Brain microvascular endothelial cell (primary cell): Measurements from ENCODE around the gene EML1.

Source experiments
- DNase-seq: peaks from one replicate; pipeline ENCODE4 v3.0.0-alpha.2; 2020
- H3K27ac ChIP-seq: fragments of 250-450 bp; sonication (Bioruptor Pico); 2 replicates; pipeline ENCODE4 v1.5.1; 2020; ENCODE audit warnings: mild to moderate bottlenecking, moderate library complexity
- H3K27me3 ChIP-seq: fragments of 250-450 bp; sonication (Bioruptor Pico); replicated peaks from 2 replicates; pipeline ENCODE4 v1.5.1; 2020; ENCODE audit warnings: mild to moderate bottlenecking
- H3K36me3 ChIP-seq: fragments of 250-450 bp; sonication (Bioruptor Pico); replicated peaks from 2 replicates; pipeline ENCODE4 v1.5.1; 2020; ENCODE audit warnings: mild to moderate bottlenecking
- H3K4me3 ChIP-seq: 2 replicates; pipeline ENCODE4 v1.5.1; 2011; ENCODE audit warnings: low read depth, mild to moderate bottlenecking, control low read depth, low read length, moderate library complexity
- in situ Hi-C: cut with HindIII; loops from 2 replicates; pipeline ENCODE4 v1.10.0; 2017; ENCODE audit warnings: low sequenced_read_pairs, low pct_ligation_motif_present
- TF ChIP-seq, protein P1 (sequence below): IDR thresholded peaks from 2 replicates; pipeline ENCODE4 v1.5.1; 2011; ENCODE audit warnings: low read depth, mild to moderate bottlenecking, moderate library complexity, low read length, control low read depth, inconsistent platforms; ENCODE audit errors: missing control alignments

Gene EML1

DNA sequence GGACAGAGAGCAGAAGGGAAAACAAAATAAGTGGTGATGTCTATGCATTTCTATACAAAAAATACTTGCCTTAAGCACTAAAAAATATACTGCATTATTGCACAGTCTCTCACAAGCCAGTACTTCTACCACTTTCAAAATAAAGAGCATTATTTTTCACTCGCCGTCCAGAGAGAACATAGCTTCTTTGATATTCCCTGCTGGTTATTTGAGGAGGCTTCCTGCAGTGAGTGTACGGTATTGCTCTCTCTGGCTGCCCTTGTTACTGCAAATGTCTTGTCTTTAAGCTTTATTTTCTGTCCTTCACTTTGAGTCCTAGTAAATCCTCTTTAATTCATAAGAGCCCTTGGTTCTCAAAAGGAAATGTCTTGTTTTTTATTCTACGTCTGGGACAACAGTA lies 81.1 kb downstream of the EML1 start:
- no peak for DNase-seq
- Histone ChIP-seq H3K4me3 (no peak overlapping the region), H3K27me3 (no peaks in the 10 kb centered on the region), H3K36me3 (no peaks in the 10 kb centered on the region), H3K27ac (no peak overlapping the region)
- TF ChIP-seq, protein P1, sequence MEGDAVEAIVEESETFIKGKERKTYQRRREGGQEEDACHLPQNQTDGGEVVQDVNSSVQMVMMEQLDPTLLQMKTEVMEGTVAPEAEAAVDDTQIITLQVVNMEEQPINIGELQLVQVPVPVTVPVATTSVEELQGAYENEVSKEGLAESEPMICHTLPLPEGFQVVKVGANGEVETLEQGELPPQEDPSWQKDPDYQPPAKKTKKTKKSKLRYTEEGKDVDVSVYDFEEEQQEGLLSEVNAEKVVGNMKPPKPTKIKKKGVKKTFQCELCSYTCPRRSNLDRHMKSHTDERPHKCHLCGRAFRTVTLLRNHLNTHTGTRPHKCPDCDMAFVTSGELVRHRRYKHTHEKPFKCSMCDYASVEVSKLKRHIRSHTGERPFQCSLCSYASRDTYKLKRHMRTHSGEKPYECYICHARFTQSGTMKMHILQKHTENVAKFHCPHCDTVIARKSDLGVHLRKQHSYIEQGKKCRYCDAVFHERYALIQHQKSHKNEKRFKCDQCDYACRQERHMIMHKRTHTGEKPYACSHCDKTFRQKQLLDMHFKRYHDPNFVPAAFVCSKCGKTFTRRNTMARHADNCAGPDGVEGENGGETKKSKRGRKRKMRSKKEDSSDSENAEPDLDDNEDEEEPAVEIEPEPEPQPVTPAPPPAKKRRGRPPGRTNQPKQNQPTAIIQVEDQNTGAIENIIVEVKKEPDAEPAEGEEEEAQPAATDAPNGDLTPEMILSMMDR: no peak
- in situ Hi-C loops: no loop called here

- H3K4me3 ChIP-seq: no peak overlapping the region
- DNase-seq: no peak
- in situ Hi-C loops: loop anchor here (25.0 kb wide), 1 partner anchor 163 kb away; no protein-coding TSS in a partner anchor
- H3K36me3 ChIP-seq: no peaks in the 10 kb centered on the region
- H3K27me3 ChIP-seq: no peaks in the 10 kb centered on the region
- TF ChIP-seq, protein P1: no peak
- no peak overlapping the region for H3K27ac ChIP-seq
Observed at GRCh38 chr14:99875421-99875820, 82.2 kb downstream of the EML1 start.

DNA sequence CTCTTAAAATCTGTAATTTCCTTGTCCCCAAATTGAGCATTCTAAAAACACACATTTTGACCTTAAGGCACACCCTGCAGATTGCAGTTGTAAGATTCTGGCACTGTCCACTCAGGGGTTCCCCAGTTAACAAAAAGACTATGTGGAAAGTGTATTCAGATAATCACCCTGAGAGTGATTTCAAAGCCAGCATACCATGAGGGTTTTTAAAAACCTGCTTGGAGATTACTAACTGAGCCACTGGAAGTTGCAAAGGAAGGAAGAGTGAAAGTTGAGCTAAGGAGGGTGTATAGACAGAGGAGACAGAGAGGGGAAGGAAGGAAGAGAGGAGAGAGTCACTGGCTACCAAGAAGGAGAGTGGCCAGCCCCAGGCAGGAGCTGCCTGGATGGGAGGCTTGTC lies 82.6 kb downstream of the EML1 start:
- Histone ChIP-seq H3K27me3 (no peaks in the 10 kb centered on the region), H3K4me3 (no peak overlapping the region), H3K36me3 (no peaks in the 10 kb centered on the region), H3K27ac (no peak overlapping the region)
- no peak for DNase-seq
- TF ChIP-seq, protein P1: no peak
- in situ Hi-C loops: loop anchor here (25.0 kb wide), 1 partner anchor 164 kb away; no protein-coding TSS in a partner anchor

- DNase-seq: no peak
- TF ChIP-seq, protein P1: no peak
Observed at GRCh38 chr14:99876406-99876805, 83.2 kb downstream of the EML1 start.

DNA sequence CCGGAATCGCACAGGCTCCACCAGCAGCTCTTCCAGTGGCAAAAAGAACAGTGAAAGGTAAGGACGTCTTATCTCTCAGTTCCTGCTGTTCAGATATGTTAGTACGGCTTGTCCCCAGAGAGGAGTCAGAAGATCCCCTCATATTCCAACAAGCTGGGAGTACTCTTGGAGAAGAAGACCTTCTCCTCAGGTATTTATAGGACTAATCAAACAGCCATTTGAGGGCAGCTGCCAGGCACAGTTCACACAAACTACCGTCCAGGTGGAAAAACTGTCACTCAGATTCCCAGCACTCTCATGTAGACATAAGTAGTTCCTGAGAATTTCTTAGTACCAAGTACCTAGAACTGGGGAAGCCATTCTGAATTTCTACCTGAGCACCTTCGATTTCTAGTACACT lies 85.3 kb downstream of the EML1 start:
- DNase-seq: no peak
- H3K27ac ChIP-seq: no peak overlapping the region
- in situ Hi-C loops: loop anchor here (25.0 kb wide), 1 partner anchor 166 kb away; no protein-coding TSS in a partner anchor
- no peak overlapping the region for H3K4me3 ChIP-seq
- no peaks in the 10 kb centered on the region for H3K36me3 ChIP-seq
- no peaks in the 10 kb centered on the region for H3K27me3 ChIP-seq
- TF ChIP-seq, protein P1: no peak

More at GRCh38 chr14:99876406-99876805, 83.2 kb downstream of the EML1 start:
- no peaks in the 10 kb centered on the region for H3K36me3 ChIP-seq
- no peak overlapping the region for H3K4me3 ChIP-seq
- H3K27me3 ChIP-seq: no peaks in the 10 kb centered on the region
- no peak overlapping the region for H3K27ac ChIP-seq
- in situ Hi-C loops: loop anchor here (25.0 kb wide), 1 partner anchor 164 kb away; no protein-coding TSS in a partner anchor
